ENCODE results near the gene ILDR2.

Gene ILDR2

GRCh38 chr1:166951050-166951449 is 24.3 kb downstream of the ILDR2 start:
- no peaks in the 10 kb centered on the region for H3K9me3 ChIP-seq (ENCODE audit: severe bottlenecking)
- DNase-seq (ENCODE audit: low spot score) (no peak), ATAC-seq (ENCODE audit: low read depth) (no peak)
- no peaks in the 10 kb centered on the region for H3K36me3 ChIP-seq (ENCODE audit: low read depth)
- no peak overlapping the region for H3K4me3 ChIP-seq (ENCODE audit: severe bottlenecking)
- no peak overlapping the region for H3K27ac ChIP-seq (ENCODE audit: poor library complexity, severe bottlenecking)
- no peaks in the 10 kb centered on the region for H3K4me1 ChIP-seq (ENCODE audit: insufficient read depth, poor library complexity, severe bottlenecking)
- no peak for TF ChIP-seq CTCF (IDR thresholded peaks at IDR 0.05; ENCODE audit: poor library complexity, severe bottlenecking)
- H3K27me3 ChIP-seq (ENCODE audit: insufficient read depth, poor library complexity, severe bottlenecking), result peaks cover 33% of the 10 kb centered on the region

GRCh38 chr1:166950156-166950555 is 25.2 kb downstream of the ILDR2 start:
- DNase-seq (ENCODE audit: low spot score) (no peak), ATAC-seq (ENCODE audit: low read depth) (no peak)
- Histone ChIP-seq H3K27ac (ENCODE audit: poor library complexity, severe bottlenecking) (no peak overlapping the region), H3K4me3 (ENCODE audit: severe bottlenecking) (no peak overlapping the region), H3K27me3 (ENCODE audit: insufficient read depth, poor library complexity, severe bottlenecking) (peaks cover 39% of the 10 kb centered on the region), H3K4me1 (ENCODE audit: insufficient read depth, poor library complexity, severe bottlenecking) (no peaks in the 10 kb centered on the region), H3K9me3 (ENCODE audit: severe bottlenecking) (no peaks in the 10 kb centered on the region), H3K36me3 (ENCODE audit: low read depth) (no peaks in the 10 kb centered on the region)
- no peak for TF ChIP-seq CTCF (IDR thresholded peaks at IDR 0.05; ENCODE audit: poor library complexity, severe bottlenecking)

GRCh38 chr1:166948856-166949350 is 26.4 kb downstream of the ILDR2 start:
- Histone ChIP-seq H3K27me3 (ENCODE audit: insufficient read depth, poor library complexity, severe bottlenecking) (peaks cover 36% of the 10 kb centered on the region), H3K27ac (ENCODE audit: poor library complexity, severe bottlenecking) (no peak overlapping the region), H3K9me3 (ENCODE audit: severe bottlenecking) (no peaks in the 10 kb centered on the region), H3K4me1 (ENCODE audit: insufficient read depth, poor library complexity, severe bottlenecking) (no peaks in the 10 kb centered on the region), H3K4me3 (ENCODE audit: severe bottlenecking) (no peak overlapping the region), H3K36me3 (ENCODE audit: low read depth) (no peaks in the 10 kb centered on the region)
- ATAC-seq (ENCODE audit: low read depth) (no peak), DNase-seq (ENCODE audit: low spot score) (no peak)
- TF ChIP-seq CTCF (IDR thresholded peaks at IDR 0.05; ENCODE audit: poor library complexity, severe bottlenecking), result no peak

GRCh38 chr1:166947398-166948043 is 27.8 kb downstream of the ILDR2 start:
- no peaks in the 10 kb centered on the region for H3K36me3 ChIP-seq (ENCODE audit: low read depth)
- no peak for DNase-seq (ENCODE audit: low spot score)
- no peaks in the 10 kb centered on the region for H3K9me3 ChIP-seq (ENCODE audit: severe bottlenecking)
- TF ChIP-seq CTCF (IDR thresholded peaks at IDR 0.05; ENCODE audit: poor library complexity, severe bottlenecking), result no peak
- no peaks in the 10 kb centered on the region for H3K4me1 ChIP-seq (ENCODE audit: insufficient read depth, poor library complexity, severe bottlenecking)
- peaks cover 36% of the 10 kb centered on the region for H3K27me3 ChIP-seq (ENCODE audit: insufficient read depth, poor library complexity, severe bottlenecking)
- ATAC-seq (ENCODE audit: low read depth), result no peak
- H3K4me3 ChIP-seq (ENCODE audit: severe bottlenecking), result no peak overlapping the region
- no peak overlapping the region for H3K27ac ChIP-seq (ENCODE audit: poor library complexity, severe bottlenecking)
